HT-29 (cell line): ENCODE data around the gene PDE11A. TPM values are rescaled to one million over a fixed set of nuclear protein-coding genes. Genes with fewer than 3 reads are reported as not detected.
A peak's percentile ranks its signal among the peaks of the same experiment; 100 is the strongest.

Experiments used
- DNase-seq: peaks from one replicate; pipeline ENCODE4 v3.0.0-alpha.2; 2015; ENCODE audit warnings: low spot score
- total RNA-seq: library from RNA; depleted of rRNA; stranded (reverse); fragments of >200 nt; shearing (Covaris generic); gene quantifications from 2 replicates; pipeline ENCODE4 v1.2.3, GENCODE V29; 2014

PDE11A gene
- total RNA-seq, 1 experiment from 2014 or later, result not detected

- no peak for DNase-seq
Measured at GRCh38 chr2:177728399-177728765, 344.2 kb downstream of the PDE11A start.

GRCh38 chr2:177727577-177728398 lies 344.8 kb downstream of the PDE11A start:
- DNase-seq, result no peak

GRCh38 chr2:177726931-177727348 lies 345.6 kb downstream of the PDE11A start:
- no peak for DNase-seq

GRCh38 chr2:177724398-177725287 lies 347.9 kb downstream of the PDE11A start:
- peak; percentile 53 for DNase-seq

- no peak for DNase-seq
Measured at GRCh38 chr2:177723235-177723634, 349.3 kb downstream of the PDE11A start.

GRCh38 chr2:177721818-177722567 lies 350.6 kb downstream of the PDE11A start:
- no peak for DNase-seq

- no peak for DNase-seq
Measured at GRCh38 chr2:177721087-177721486, 351.5 kb downstream of the PDE11A start.

- peak; percentile 5 for DNase-seq
Measured at GRCh38 chr2:177717831-177718618, 354.6 kb downstream of the PDE11A start.

- no peak for DNase-seq
Measured at GRCh38 chr2:177716484-177716883, 356.1 kb downstream of the PDE11A start.

- no peak for DNase-seq
Measured at GRCh38 chr2:177715771-177716170, 356.8 kb downstream of the PDE11A start.

- no peak for DNase-seq
Measured at GRCh38 chr2:177714704-177715103, 357.9 kb downstream of the PDE11A start.

- no peak for DNase-seq
Measured at GRCh38 chr2:177712462-177712861, 360.1 kb downstream of the PDE11A start.

GRCh38 chr2:177711483-177712265 lies 360.9 kb downstream of the PDE11A start:
- DNase-seq, result no peak

- DNase-seq, result no peak
Measured at GRCh38 chr2:177710889-177711288, 361.7 kb downstream of the PDE11A start.

GRCh38 chr2:177709986-177710401 lies 362.6 kb downstream of the PDE11A start:
- no peak for DNase-seq

- DNase-seq, result no peak
Measured at GRCh38 chr2:177708660-177709444, 363.7 kb downstream of the PDE11A start.

- no peak for DNase-seq
Measured at GRCh38 chr2:177708106-177708505, 364.5 kb downstream of the PDE11A start.

GRCh38 chr2:177705511-177706173 lies 366.9 kb downstream of the PDE11A start:
- no peak for DNase-seq

GRCh38 chr2:177703159-177703558 lies 369.4 kb downstream of the PDE11A start:
- no peak for DNase-seq
